HG03575 (cell line): ENCODE data around the gene NIPBL.
A peak's percentile ranks its signal among the peaks of the same experiment; 100 is the strongest.
"Not testable (repeated sequence)": the region's sequence is repeated elsewhere in the genome, so short reads cannot be mapped to it uniquely, and the experiment has no call there.

Experiments
- ATAC-seq: cut with Tn5 transposase; IDR thresholded peaks from one replicate; pipeline ENCODE4 v1.9.1; 2021; ENCODE audit not compliant: unreplicated experiment, insufficient number of reproducible peaks, low FRiP score; ENCODE audit errors: extremely low read depth

NIPBL gene

DNA sequence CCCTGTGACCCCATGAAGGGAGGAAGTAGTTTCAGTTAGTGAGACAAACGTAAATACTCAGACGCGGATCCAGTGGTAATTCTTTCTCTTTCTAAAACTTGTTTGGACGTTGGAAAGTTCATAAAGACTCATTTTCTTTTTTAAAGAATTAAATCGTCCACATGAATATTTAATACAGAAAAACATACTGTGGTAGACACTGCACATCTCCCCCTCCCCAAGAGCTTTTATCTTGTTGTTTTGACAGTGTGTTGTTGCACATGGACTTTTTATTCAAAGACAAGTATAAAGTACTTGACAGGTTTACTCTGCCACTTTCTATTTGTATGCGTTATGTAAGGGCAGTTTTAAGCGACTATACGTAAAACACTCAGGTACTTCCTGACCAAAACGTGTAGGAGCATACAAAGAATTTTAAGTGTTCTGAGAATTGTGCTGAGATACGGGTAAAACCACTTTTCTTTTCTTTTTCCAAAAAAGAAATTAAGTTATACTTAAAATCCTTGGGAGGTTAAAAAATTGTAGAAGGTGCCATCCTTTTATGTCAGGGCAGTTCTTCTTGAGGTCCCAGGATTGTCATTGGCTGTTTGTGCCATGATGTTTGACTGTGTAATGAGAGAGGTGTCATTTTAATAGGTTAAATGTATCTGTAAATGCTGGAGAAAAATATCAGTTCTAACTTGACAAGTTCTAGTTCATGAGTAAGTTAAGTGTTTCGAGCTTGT is 1.3 kb downstream of the NIPBL start:
- no peak for ATAC-seq

DNA sequence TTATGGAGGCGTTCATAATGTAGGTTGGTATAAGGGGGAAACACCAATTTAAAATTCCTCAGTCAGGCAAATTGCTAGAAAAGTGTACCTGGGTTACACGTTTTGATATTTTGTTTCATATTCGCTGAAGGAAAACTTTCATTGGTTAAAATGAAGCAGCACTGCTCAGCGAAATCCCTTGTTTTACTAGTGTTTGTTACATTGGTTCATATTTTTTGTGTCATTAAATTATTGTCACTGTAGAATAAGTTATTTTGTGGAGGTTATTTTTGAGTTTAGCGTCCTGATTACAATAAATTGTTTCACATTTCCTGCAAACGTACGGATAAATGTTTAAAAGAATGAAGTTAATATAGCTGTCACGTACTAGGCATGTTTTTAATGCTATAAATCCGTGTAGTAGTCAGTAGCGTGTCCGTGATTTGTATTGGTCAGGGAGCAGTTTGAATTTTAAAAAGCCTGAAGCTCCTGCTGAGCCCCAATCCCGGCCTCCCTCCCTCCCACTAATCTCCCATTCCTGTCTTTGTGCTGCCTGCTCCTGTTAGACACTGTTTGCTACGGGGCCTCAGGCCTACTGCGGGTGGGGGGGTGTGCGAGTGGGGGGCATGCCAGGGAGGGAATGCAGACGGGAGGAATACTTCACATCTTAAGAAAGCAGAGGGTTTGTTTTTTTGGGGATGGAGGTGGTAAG is 2.0 kb downstream of the NIPBL start:
- ATAC-seq = no peak

DNA sequence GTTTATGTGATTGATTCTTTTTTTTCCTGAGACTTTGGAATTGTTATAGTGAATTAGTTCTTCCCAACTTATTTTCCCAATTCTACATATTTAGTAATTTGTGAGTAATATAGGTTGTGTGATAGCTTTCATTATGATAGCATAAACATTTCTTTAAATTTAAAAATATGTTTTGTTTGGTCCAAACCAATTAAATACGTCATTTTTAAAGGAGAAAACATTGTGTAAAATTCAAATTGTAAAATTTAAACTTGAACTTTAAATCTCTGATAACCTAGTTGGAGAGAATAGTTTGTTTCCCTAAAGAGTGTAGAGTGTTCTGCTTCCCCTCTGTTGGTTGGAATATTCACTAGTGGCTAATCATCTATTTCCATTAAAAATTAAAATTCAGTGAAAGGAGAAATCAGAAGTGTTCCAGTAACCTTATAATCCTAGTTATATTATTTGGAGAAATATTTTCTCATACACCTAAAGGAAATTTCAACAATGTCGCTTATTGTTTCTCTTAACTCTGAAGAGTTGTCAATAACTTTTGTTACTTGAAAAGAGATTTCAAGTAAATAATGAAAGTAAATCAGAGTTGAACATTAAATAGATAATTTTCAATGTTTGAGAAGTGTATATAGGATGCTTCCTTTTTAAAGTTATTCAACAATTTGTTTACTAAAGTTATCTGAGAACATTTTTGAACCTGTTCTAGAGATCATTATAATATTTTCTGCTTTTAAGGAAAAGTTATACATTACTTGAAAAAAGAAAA is 2.9 kb downstream of the NIPBL start:
- no peak for ATAC-seq

DNA sequence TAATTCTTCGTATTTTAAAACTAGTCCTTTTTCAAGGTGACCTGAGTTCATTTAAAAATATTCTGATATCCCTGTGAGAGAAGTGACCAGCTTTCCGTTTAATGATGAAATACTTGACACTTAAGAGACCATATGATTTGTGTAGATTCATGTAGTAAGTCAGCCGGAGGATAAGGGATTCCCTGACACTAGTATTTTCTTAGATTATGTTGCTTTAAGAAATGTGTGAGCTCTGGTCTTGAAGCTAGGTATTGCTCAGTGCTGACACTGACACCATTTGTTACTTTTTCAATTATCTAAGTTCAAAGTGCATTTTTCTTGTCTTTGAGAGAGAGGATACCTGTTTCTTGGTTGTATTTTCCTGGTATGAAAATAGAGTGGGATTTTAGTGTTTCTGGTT is 4.2 kb downstream of the NIPBL start:
- no peak for ATAC-seq

DNA sequence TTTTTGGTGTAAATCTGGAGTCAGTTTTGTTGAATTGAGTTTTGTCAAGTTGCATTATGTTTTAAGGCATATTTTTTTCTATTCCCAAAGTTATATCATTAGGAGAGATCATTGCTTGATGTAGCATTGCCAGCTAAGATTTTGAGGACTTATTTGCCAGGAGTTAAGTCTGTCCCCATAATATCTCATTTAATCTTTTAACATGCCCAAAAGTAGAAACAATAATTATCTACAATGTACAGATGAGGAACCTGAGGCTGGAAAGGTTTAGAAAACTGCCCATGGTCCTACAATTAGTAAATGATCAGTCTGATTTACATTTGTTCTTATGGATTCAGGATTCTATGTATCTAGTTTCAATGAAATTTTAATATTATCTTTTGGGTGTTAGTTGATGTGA is 4.7 kb downstream of the NIPBL start:
- ATAC-seq = no peak

DNA sequence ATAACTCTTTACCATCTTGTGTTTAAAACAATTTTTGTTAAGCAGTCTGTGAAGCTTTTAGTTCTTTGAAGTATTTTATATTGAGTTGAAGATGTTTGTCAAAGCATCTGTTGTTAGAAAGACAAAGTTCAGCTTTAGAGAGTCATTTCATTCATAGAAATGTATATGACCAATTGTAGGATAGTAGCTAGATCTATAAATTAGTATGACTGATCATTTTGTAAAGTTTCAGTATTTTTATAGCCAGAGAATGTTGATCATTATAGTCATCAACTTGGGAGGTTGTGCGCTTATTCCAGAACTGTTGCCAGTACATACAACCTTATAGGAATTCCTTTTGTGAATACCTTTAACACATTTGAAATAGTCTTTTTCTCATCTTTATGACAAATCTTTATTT is 5.2 kb downstream of the NIPBL start:
- ATAC-seq = no peak

DNA sequence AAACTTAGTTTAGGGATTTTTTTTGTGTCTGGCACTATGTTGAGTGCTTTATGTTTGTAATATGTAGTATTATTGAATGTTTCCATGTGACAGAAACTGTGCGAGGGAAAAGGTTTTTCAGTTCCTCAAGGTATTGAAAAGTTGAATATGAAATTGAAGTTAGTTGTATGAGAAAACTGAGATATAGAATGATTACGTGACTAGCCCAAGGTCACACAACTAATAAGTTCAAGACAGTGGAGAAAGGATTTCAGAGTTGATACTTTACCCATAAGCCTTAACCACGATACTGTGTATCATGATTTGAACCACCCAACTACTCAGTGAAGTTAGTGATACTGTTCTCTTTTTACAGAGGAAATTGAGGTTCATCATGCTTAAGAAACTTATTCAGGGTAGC is 5.7 kb downstream of the NIPBL start:
- peak; percentile 35 for ATAC-seq

DNA sequence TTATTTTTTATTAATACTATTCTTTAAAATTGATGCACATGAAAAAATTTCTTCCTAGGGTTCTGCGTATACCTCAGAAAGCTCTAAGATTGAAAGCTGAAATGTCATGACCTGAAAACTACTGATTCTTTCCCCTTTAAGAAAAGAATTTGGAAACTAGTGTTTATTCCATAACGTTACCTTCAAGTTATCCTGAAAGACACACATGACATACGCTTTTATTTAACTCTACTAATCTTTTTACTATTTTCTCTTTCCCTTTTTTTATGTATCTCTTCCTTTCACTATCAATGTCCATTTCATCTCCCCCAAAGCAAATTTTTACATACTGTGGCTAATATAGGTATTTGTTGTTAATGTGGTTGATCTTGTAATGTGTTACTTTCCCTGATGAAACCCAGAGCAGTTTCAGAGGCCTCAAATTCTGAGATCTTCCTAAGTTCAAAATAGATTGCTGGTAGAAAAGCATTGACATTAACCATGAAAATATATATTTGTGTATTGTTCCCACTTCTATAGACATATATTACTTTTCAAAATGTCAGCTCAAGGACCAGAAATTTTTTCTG is 7.4 kb downstream of the NIPBL start:
- ATAC-seq = no peak

DNA sequence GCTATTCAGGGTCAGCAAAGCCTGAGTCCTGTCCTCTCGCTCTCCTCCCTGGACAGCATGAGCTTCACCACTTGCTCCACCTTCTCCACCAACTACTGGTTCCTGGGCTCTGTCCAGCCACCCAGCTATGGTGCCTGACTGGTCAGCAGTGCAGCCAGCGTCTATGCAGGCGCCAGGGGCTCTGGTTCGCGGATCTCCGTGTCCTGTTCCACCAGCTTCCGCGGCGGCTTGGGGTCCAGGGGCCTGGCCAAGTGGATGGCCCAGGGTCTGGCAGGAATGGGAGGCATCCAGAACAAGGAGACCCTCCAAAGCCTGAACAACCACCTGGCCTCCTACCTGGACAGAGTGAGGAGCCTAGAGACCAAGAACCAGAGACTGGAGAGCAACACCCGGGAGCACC is 8.6 kb downstream of the NIPBL start:
- ATAC-seq = no peak

DNA sequence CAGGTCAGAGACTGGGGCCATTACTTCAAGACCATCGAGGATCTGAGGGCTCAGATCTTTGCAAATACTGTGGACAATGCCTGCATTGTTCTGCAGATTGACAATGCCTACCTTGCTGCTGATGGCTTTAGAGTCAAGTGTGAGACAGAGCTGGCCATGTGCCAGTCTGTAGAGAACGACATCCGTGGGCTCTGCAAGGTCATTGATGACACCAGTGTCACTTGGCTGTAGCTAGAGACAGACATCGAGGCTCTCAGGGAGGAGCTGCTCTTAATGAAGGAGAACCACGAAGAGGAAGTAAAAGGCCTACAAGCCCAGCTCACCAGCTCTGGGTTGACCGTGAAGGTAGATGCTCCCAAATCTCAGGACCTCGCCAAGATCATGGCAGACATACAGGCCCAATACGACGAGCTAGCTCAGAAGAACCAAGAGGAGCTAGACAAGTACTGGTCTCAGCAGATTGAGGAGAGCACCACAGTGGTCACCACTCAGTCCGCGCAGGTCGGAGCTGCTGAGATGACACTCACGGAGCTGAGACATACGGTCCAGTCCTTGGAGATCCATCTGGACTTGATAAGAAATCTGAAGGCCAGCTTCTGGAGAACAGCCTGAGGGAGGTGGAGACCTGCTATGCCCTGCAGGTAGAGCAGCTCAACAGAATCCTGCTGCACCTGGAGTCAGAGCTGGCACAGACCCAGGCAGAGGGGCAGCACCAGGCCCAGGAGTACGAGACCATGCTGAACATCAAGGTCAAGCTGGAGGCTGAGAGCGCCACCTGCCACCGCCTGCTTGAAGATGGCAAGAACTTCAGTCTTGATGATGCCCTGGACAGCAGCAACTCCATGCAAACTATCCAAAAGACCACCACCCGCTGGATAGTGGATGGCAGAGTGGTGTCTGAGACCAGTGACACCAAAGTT is 9.3 kb downstream of the NIPBL start:
- no peak for ATAC-seq

DNA sequence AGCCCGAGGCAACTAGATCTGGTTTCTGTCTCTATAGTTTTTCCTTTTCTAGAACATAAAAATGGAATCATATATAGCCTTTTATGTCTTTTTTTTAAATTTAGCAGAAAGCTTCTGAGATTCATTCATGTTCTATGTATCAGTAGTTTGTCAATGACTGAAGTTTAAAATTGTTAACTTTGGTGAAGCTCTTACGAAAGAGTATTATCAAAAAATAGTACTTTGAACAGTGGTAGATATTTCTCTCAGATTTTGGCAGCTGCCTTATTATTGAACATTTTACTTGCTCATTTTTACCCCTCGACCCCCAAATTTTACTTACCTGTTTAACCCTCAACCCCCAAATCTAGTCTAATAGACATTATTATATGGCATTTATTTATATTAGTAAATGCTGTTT is 10.2 kb downstream of the NIPBL start:
- no peak for ATAC-seq

DNA sequence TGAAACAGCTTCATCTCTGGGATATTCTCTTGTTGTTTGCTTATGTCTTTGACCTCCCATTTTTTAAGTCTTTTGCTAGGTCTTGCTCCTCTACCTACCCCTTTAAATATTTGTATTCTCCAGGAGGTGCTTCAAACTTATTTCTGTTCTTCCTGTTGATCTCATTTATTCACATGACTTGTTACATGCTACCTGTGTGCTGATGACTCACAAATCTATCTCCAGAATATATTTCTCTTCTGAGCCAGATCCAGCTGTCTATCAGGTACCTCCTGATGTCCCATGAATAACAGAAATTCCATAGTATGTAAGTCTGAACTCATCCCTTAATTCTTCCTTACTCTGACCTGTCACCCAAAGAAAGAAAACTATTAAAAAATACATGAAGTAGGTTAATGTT is 11.0 kb downstream of the NIPBL start:
- ATAC-seq = no peak

DNA sequence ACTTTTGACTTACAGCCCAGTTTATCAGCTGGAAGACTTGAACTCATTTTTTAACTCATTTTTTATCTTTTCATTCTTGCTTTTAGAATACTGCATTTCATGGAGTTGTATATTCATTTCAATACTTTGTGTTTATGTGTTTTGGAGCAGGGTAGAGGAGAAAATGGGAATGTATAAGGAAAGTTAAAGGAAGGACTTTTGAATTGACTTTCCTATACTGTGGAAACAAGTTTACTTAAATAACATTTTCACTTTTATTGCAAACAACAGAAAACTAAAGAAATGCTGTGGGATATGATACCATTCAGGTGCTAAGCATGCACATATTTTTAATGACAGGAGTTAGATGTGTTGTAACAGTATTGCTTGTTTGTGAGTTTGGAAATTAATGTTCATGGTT is 11.7 kb downstream of the NIPBL start:
- ATAC-seq = no peak

DNA sequence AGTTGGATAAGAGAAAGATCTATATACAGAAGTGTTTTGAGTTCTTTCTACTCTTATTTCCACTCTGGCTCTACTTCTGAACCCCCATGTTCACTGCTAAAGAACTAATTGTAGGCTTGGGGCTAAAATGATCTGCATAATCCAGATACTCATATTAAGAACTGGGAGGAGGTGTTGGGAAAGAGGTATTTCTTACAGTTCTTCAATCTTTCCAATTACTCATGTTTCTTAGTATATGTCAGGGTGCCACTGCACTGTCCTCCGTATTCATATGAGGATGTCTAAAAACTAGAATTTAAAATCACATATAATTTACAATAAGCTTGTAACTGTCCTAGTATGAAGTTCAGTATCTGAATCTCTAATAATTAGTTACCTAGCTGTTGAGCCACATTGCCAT is 12.7 kb downstream of the NIPBL start:
- ATAC-seq = no peak

DNA sequence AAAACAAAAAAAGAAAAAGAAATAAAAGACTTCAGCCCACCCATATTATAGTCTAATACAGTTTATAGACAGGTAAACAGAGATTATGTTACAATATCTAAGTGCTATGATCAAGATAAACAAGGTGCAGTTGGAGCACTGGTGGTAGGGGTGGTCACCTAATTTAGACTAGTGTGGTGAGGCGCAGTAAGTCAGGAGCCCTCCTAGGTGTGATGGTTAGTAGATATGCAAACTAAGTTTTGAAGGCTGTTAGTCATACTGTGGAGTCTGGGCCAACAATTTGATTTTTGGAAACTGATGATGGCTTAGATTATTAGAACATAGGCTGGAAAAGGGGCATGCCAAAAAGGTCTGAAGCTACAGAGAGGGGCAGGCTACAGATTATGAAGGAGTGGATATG is 14.7 kb downstream of the NIPBL start:
- no peak for ATAC-seq

DNA sequence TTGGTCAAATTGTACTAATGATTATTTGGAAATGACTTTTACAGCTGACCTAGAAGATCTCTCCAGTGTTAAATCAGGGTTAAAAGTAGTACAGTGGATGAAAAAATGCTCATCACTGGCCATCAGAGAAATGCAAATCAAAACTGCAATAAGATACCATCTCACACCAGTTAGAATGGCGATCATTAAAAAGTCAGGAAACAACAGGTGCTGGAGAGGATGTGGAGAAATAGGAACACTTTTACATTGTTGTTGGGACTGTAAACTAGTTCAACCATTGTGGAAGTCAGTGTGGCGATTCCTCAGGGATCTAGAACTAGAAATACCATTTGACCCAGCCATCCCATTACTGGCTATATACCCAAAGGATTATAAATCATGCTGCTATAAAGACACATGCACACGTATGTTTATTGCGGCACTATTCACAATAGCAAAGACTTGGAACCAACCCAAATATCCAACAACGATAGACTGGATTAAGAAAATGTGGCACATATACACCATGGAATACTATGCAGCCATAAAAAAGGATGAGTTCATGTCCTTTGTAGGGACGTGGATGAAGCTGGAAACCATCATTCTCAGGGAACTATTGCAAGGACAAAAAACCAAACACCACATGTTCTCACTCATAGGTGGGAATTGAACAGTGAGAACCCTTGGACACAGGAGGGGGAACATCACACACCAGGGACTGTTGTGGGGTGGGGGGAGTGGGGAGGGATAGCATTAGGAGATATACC is 15.7 kb downstream of the NIPBL start:
- ATAC-seq = not testable (repeated sequence)

DNA sequence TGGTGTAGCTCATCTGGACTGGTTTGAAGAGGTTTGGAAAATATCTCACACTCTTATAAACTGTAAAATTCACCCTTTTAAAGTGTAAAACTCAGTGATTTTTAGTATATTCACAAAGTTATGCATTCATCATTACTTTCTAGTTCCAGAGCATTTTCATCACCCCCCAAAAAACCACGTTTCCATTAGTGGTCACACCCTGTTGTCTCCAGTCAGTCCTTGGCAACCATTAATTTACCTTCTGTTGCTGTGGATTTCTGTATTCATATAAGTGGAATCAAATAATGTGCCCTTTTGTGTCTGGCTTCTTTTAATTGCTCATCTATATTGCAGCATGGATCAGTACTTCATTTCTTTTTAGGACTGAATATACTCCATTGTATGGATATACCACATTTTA is 18.4 kb downstream of the NIPBL start:
- no peak for ATAC-seq

DNA sequence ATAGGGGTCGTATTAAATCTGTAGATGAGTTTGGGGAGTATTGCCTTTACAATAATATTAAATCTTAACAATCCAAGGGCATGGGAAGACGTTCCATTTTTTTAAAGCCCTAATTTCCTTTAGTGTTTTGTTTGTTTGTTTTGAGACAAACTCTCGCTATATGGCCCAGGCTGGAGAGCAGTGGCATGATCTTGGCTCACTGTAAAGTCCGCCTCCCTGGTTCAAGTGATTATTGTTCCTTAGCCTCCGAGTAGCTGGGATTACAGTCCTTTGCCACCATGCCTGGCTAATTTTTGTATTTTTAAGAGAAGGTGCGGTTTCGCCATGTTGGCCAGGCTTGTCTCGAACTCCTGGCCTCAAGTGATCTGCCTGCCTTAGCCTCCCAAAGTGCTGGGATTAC is 19.9 kb downstream of the NIPBL start:
- no peak for ATAC-seq
